HEK293T (cell line): ENCODE measurements around the gene PRR29.

Experiments
- CTCF ChIA-PET: fragments of 350-600 bp; formaldehyde crosslinking; extraction: SDS; loops from one replicate; lab custom pipeline; 2021; ENCODE audit warnings: antibody characterized with exemption, inconsistent platforms; lab: Yijun Ruan, JAX
- POLR2A ChIA-PET: fragments of 350-600 bp; formaldehyde crosslinking; extraction: SDS; loops from one replicate; lab custom pipeline; 2020; ENCODE audit warnings: antibody characterized with exemption, inconsistent platforms; lab: Yijun Ruan, JAX
- DNase-seq: peaks from one replicate; pipeline ENCODE4 v3.0.0; 2012; ENCODE audit warnings: mixed read lengths; ENCODE audit errors: extremely low spot score
- ARNT ChIP-seq: fragments of 450-650 bp; IDR thresholded peaks from 2 replicates; pipeline ENCODE4 v1.6.1; 2017; ENCODE audit warnings: mild to moderate bottlenecking
- BHLHE40 ChIP-seq: fragments of 450-650 bp; IDR thresholded peaks from 2 replicates; pipeline ENCODE4 v1.6.1; 2016; ENCODE audit warnings: mild to moderate bottlenecking, moderate library complexity, borderline replicate concordance
- CTBP1 ChIP-seq: fragments of 450-650 bp; IDR thresholded peaks from 2 replicates; pipeline ENCODE4 v1.6.1; 2016; ENCODE audit warnings: borderline replicate concordance
- ELF4 ChIP-seq: fragments of 450-650 bp; IDR thresholded peaks from 2 replicates; pipeline ENCODE4 v1.6.1; 2017; ENCODE audit warnings: antibody characterized with exemption
- FOXA1 ChIP-seq: fragments of 450-650 bp; IDR thresholded peaks from 2 replicates; pipeline ENCODE4 v1.6.1; 2016; ENCODE audit warnings: mild to moderate bottlenecking
- FOXK2 ChIP-seq: fragments of 450-650 bp; IDR thresholded peaks from 2 replicates; pipeline ENCODE4 v1.6.1; 2016; ENCODE audit warnings: mild to moderate bottlenecking
- FOXM1 ChIP-seq: fragments of 450-650 bp; IDR thresholded peaks from 2 replicates; pipeline ENCODE4 v1.6.1; 2017; ENCODE audit warnings: mild to moderate bottlenecking, borderline replicate concordance
- HDGF ChIP-seq: fragments of 450-650 bp; IDR thresholded peaks from 2 replicates; pipeline ENCODE4 v1.6.1; 2017; ENCODE audit warnings: antibody characterized with exemption, borderline replicate concordance
- L3MBTL2 ChIP-seq: fragments of 450-650 bp; conservative IDR thresholded peaks from 2 replicates; pipeline ENCODE4 v1.6.1; 2016; ENCODE audit warnings: mild to moderate bottlenecking
- LEF1 ChIP-seq: fragments of 450-650 bp; IDR thresholded peaks from 2 replicates; pipeline ENCODE4 v1.6.1; 2017; ENCODE audit warnings: mild to moderate bottlenecking, borderline replicate concordance
- NFRKB ChIP-seq: fragments of 450-650 bp; IDR thresholded peaks from 2 replicates; pipeline ENCODE4 v1.6.1; 2016; ENCODE audit warnings: mild to moderate bottlenecking, moderate library complexity
- SP1 ChIP-seq: fragments of 450-650 bp; IDR thresholded peaks from 2 replicates; pipeline ENCODE4 v1.6.1; 2017
- SUZ12 ChIP-seq: fragments of 450-650 bp; IDR thresholded peaks from 2 replicates; pipeline ENCODE4 v1.6.1; 2016; ENCODE audit warnings: mild to moderate bottlenecking
- TARDBP ChIP-seq: fragments of 450-650 bp; IDR thresholded peaks from 2 replicates; pipeline ENCODE4 v1.6.1; 2016
- ZNF384 ChIP-seq: fragments of 450-650 bp; IDR thresholded peaks from 2 replicates; pipeline ENCODE4 v1.6.1; 2016
- TF ChIP-seq, protein P1 (sequence below): fragments of 450-650 bp; IDR thresholded peaks from 2 replicates; pipeline ENCODE4 v1.6.1; 2016

The PRR29 gene

DNA sequence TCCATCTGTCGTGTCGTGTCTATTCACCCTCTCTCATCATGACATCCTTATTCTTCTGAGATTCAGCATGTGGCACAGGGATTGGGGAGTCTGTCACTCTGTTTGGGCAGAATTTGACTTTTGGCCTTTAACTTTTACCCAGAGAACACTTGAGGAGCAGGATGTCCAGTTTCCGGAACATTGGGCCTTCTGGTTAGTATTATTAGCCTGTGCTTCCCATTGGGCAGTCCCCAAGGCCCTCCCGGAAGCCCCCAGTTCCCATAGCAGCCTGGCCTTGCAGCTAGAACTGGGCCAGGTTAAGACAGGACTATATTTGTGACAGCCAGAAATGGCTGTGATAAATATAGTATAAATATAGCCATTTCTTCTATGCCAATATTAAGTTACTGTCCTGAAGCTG, 35.0 kb upstream of the PRR29 start:
- no peak for DNase-seq
- no peak for TF ChIP-seq BHLHE40
- no peak for TF ChIP-seq TARDBP
- no peak for TF ChIP-seq NFRKB
- TF ChIP-seq HDGF: no peak
- CTCF ChIA-PET: no interaction called here
- POLR2A ChIA-PET: no interaction called here

DNA sequence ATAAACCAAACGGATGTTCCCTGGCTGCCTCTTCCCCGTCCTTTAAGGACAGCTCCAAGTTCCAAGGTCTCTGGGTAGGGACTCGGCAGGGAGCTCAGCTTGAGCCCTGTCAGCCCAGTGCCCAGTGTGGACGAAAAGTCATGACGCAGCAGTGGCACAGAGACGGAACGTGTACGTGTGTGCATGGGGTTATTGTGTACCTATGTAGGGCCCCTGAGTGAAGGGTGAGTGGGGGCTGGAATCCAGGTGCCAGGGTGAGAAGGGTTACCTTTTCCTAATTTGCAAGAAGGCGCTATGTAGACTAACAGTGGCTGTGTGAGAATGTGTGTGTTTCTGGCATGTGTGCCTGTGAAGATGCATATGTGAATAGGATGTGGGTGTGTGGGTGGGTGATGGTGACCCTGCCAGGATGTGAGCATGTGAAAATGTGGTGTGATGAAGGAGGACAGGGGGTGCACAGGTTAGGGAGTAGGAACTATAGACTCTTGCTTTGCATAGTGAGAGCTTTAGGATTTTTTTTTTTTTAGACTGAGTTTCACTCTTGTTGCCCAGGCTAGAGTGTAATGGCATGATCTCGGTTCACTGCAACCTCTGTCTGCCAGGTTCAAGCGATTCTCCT, 31.4 kb upstream of the PRR29 start:
- TF ChIP-seq FOXK2 (no peak), NFRKB (no peak), L3MBTL2 (no peak), TARDBP (no peak), CTBP1 (no peak), HDGF (no peak), BHLHE40 (no peak), LEF1 (no peak), SP1 (no peak), ARNT (no peak), ELF4 (no peak)
- ChIA-PET POLR2A (no interaction called here), CTCF (no interaction called here)
- DNase-seq: no peak

DNA sequence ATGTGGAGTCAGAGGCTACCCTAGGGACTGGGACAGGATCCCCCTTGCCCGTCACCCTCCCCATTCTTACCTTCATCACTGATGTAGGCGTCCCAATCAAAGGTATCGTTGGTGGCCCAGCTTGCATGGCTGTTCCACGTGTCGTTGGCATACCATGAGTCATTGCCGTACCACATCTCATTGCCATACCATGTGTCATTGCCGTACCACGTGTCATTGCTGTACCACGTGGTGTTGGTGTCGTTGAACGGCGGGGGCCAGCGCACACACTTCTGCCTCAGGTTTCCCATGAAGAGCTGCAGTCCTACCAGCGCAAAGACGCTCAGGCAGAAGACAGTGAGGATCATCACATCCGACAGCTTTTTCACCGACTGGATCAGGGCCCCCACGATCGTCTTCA, 30.2 kb upstream of the PRR29 start:
- ChIA-PET POLR2A (no interaction called here), CTCF (no interaction called here)
- no peak for TF ChIP-seq L3MBTL2
- TF ChIP-seq LEF1: no peak
- TF ChIP-seq FOXA1: no peak
- TF ChIP-seq, protein P1, sequence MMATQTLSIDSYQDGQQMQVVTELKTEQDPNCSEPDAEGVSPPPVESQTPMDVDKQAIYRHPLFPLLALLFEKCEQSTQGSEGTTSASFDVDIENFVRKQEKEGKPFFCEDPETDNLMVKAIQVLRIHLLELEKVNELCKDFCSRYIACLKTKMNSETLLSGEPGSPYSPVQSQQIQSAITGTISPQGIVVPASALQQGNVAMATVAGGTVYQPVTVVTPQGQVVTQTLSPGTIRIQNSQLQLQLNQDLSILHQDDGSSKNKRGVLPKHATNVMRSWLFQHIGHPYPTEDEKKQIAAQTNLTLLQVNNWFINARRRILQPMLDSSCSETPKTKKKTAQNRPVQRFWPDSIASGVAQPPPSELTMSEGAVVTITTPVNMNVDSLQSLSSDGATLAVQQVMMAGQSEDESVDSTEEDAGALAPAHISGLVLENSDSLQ: no peak
- TF ChIP-seq ELF4: no peak
- TF ChIP-seq NFRKB: no peak
- TF ChIP-seq FOXK2: no peak
- no peak for TF ChIP-seq SUZ12
- no peak for TF ChIP-seq ARNT
- no peak for TF ChIP-seq SP1
- TF ChIP-seq ZNF384: no peak
- TF ChIP-seq TARDBP: no peak
- no peak for TF ChIP-seq HDGF
- TF ChIP-seq FOXM1: no peak
- TF ChIP-seq BHLHE40: no peak
- TF ChIP-seq CTBP1: no peak
- no peak for DNase-seq

DNA sequence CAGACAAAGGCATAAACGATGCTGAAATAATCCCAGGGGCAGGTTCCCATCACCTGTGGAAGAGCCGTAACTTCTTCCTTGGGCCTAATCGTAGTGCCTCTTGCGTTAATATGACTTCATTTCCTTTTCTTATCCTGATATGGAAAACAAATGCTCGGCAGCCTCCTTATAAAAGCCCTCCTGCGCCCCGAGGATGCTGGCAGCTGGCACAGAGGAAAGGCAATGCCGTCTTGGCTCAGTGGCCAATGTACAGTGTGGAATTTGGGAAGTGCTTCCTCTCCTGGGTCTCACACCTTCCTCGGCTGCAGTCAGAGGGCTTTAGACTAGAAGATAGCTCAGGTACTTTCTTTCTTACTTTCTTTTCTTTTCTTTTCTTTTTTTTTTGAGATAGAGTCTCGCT, 28.9 kb upstream of the PRR29 start:
- TF ChIP-seq FOXK2: no peak
- TF ChIP-seq NFRKB: no peak
- no peak for TF ChIP-seq TARDBP
- no peak for TF ChIP-seq ELF4
- TF ChIP-seq, protein P1: no peak
- TF ChIP-seq HDGF: no peak
- POLR2A ChIA-PET: no interaction called here
- DNase-seq: no peak
- CTCF ChIA-PET: interaction anchor here (1.2 to 1.6 kb wide), 2 partner anchors 23 to 58 kb away, joined by 3 read pairs; partner anchors contain the start of gene CSHL1

DNA sequence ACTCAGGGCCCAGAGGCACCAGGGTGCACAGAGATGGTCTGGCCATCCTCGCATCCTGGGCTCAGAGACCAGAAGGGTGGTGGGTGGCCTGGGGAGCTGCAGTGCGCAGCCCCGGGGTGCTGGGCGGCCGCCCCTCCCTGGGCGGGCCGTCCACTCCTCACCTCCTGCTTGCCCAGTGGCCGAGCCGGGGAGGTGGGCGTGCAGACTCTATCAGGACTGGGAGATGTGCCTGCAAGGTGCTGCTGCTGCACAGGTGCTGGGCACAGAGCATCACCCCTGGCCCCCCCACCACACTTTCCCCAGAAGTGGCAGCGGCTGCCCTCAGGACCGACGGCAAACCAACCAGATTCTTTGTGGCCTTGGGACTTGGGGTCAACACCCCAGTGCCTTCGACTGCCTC, 25.4 kb upstream of the PRR29 start, which contains the start of gene SCN4A:
SCN4A (minus strand) TSS at position 123 of the 400 bp plus-strand sequence; CDS start at position 46, 77 bp downstream.
- ChIA-PET POLR2A (no interaction called here), CTCF (no interaction called here)
- no peak for DNase-seq
- TF ChIP-seq TARDBP: no peak
- TF ChIP-seq LEF1: no peak
- no peak for TF ChIP-seq ZNF384
- TF ChIP-seq SP1: no peak
- TF ChIP-seq FOXA1: no peak
- TF ChIP-seq HDGF: no peak
- no peak for TF ChIP-seq SUZ12
- no peak for TF ChIP-seq FOXK2

DNA sequence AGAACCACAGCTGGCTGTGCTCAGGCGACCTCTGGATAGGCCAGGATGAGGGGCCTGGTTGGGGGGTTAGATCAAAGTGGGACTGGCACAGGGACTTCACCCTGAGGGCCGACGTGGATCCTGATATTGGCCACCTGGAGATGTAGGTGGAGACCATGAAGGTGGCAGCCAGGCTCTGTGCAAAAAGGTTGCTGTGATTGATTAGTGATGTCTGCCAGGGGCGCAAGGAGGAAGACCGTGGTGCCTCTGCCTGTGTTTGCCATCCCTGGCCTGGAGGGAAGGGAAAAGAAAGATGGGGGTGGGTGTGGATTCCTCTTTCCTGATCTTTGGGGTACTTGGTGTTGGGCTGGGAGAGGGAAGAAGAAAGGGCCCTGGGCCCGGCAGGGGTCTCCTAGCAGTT, 24.9 kb upstream of the PRR29 start:
- ChIA-PET POLR2A (no interaction called here), CTCF (no interaction called here)
- DNase-seq: no peak
- no peak for TF ChIP-seq TARDBP
- TF ChIP-seq SP1: no peak
- TF ChIP-seq LEF1: no peak
- TF ChIP-seq CTBP1: no peak
- TF ChIP-seq ELF4: no peak
- TF ChIP-seq NFRKB: no peak
- no peak for TF ChIP-seq SUZ12
- TF ChIP-seq HDGF: no peak
- no peak for TF ChIP-seq ZNF384
- TF ChIP-seq ARNT: no peak
- TF ChIP-seq FOXK2: no peak
- no peak for TF ChIP-seq FOXA1
- no peak for TF ChIP-seq BHLHE40
- no peak for TF ChIP-seq FOXM1
- TF ChIP-seq, protein P1: no peak
- TF ChIP-seq L3MBTL2: no peak

DNA sequence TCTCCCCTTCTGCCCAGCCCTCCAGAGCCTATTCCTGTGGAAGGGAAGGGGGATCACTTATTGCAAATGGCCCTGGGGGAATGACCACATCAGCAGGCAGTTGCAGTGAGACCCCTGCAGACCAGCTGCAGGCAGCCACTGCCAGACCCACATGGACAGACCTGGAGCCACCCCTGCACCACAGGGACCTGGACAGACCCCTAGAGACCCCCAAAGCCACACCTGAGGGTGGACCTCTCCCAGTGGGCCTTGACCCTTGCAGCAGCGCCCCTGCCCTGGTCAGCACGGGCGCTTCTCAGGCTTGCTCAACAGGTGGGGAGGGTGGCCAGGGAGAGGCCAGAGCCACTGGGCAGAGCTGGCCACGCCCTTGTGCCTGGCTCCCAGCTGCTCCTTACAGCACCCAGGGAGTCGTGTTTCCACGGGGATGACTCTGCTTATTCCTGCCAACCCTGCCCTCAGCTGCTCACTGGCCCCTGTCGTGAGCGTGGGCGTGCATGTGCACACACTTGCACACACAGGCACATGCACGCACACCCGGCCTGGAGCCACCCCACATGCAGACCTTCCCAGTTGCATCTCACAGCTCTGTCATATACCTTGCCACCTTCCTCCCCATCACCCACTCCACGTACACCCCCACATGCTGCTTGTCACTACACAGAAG, 24.1 kb upstream of the PRR29 start:
- no peak for TF ChIP-seq SUZ12
- no peak for TF ChIP-seq L3MBTL2
- TF ChIP-seq HDGF: no peak
- TF ChIP-seq FOXA1: no peak
- no peak for TF ChIP-seq LEF1
- no peak for TF ChIP-seq ZNF384
- TF ChIP-seq, protein P1: no peak
- TF ChIP-seq NFRKB: no peak
- TF ChIP-seq ELF4: no peak
- no peak for TF ChIP-seq TARDBP
- no peak for TF ChIP-seq BHLHE40
- no peak for TF ChIP-seq CTBP1
- no peak for TF ChIP-seq ARNT
- TF ChIP-seq SP1: no peak
- TF ChIP-seq FOXM1: no peak
- TF ChIP-seq FOXK2: no peak
- ChIA-PET POLR2A (no interaction called here), CTCF (no interaction called here)
- DNase-seq: no peak
